Measurements from ENCODE around the gene MCC.

GRCh38 chr5:113182658-113183344 is 305.5 kb downstream of the MCC start:
- TF ChIP-seq CTCF (IDR thresholded peaks at IDR 0.05; ENCODE audit: low read depth, low read length, missing input control) (no peak), HNF4G (IDR thresholded peaks at IDR 0.05) (no peak), YY1 (IDR thresholded peaks at IDR 0.05) (no peak), GABPA (IDR thresholded peaks at IDR 0.05 in 1 of 2, conservative IDR thresholded peaks at IDR 0.05 in 1 of 2) (no peak), TAF1 (conservative IDR thresholded peaks at IDR 0.05) (no peak)

All from liver (tissue), 3 donors.